ENCODE measurements around the gene RIPK3.
"Not testable (repeated sequence)": the region's sequence is repeated elsewhere in the genome, so short reads cannot be mapped to it uniquely, and the experiment has no call there.

Gene RIPK3

GRCh38 chr14:24369463-24369862 lies 29.7 kb upstream of the RIPK3 start:
- DNase-seq = no peak

- DNase-seq = no peak
Measured at GRCh38 chr14:24368562-24369252, 28.9 kb upstream of the RIPK3 start.

- no peak for DNase-seq
Measured at GRCh38 chr14:24368212-24368561, 28.4 kb upstream of the RIPK3 start.

- DNase-seq = no peak
Measured at GRCh38 chr14:24367514-24368211, 27.9 kb upstream of the RIPK3 start, which contains the start of gene NFATC4. TSS of gene NFATC4 (plus strand) at chr14:24368184. CDS start at chr14:24368341, 157 bp downstream.

GRCh38 chr14:24366721-24367513 lies 27.1 kb upstream of the RIPK3 start:
- DNase-seq = peak in 1 of 2 donors; percentile 31

- DNase-seq = no peak
Measured at GRCh38 chr14:24366413-24366720, 26.6 kb upstream of the RIPK3 start.

GRCh38 chr14:24365600-24366412 lies 26.0 kb upstream of the RIPK3 start:
- peak; percentile 32 to 40 for DNase-seq

- DNase-seq = no peak
Measured at GRCh38 chr14:24364841-24365240, 25.1 kb upstream of the RIPK3 start.

- no peak for DNase-seq
Measured at GRCh38 chr14:24363401-24363800, 23.6 kb upstream of the RIPK3 start.

- no peak for DNase-seq
Measured at GRCh38 chr14:24362241-24362960, 22.6 kb upstream of the RIPK3 start.

- no peak for DNase-seq
Measured at GRCh38 chr14:24361326-24361725, 21.5 kb upstream of the RIPK3 start.

- no peak for DNase-seq
Measured at GRCh38 chr14:24360281-24360680, 20.5 kb upstream of the RIPK3 start.

GRCh38 chr14:24356208-24356607 lies 16.4 kb upstream of the RIPK3 start:
- no peak for DNase-seq

GRCh38 chr14:24355009-24355408 lies 15.2 kb upstream of the RIPK3 start:
- DNase-seq = no peak

- DNase-seq = not testable (repeated sequence)
Measured at GRCh38 chr14:24354482-24354825, 14.7 kb upstream of the RIPK3 start.

- no peak for DNase-seq
Measured at GRCh38 chr14:24353559-24354481, 14.0 kb upstream of the RIPK3 start.

- DNase-seq = no peak
Measured at GRCh38 chr14:24351517-24351916, 11.7 kb upstream of the RIPK3 start.

GRCh38 chr14:24349742-24350141 lies 10.0 kb upstream of the RIPK3 start:
- DNase-seq = no peak

- DNase-seq = no peak
Measured at GRCh38 chr14:24348186-24348585, 8.4 kb upstream of the RIPK3 start.

GRCh38 chr14:24347134-24347533 lies 7.3 kb upstream of the RIPK3 start:
- DNase-seq = no peak

All from hippocampal formation (tissue), 2 donors.